ENCODE data around the gene SELENON. TPM values are rescaled to one million over a fixed set of nuclear protein-coding genes. Genes with fewer than 3 reads are reported as not detected.

The SELENON gene
- total and polyA plus RNA-seq, 2 of the 4 experiments (the other 2 are of a cell fraction): 9.1 to 114 TPM

GRCh38 chr1:25773441-25774125, 26.4 kb upstream of the SELENON start:
- H4K5ac ChIP-seq (ENCODE audit: low read depth, low read length): no peak overlapping the region
- no peak overlapping the region for H4K91ac ChIP-seq (ENCODE audit: insufficient read depth, low read depth, low read length)
- CTCF ChIA-PET: no interaction called here
- 74% methylated on average over 3 of the region's 4 CpGs; no CpG with 5 or more reads in 1 of the 2 experiments for WGBS, 2 experiments (ENCODE audit: extremely low coverage in 2 of 2, insufficient read length in 1 of 2)
- H3K4me3 ChIP-seq (ENCODE audit: insufficient read depth, low read depth, low read length): no peak overlapping the region
- peaks cover 14% of the 10 kb centered on the region for H3K9me1 ChIP-seq (ENCODE audit: insufficient read depth, low read length)
- H3K18ac ChIP-seq (ENCODE audit: low read depth, low read length): no peak overlapping the region
- H3K4ac ChIP-seq (ENCODE audit: low read depth, low read length): no peak overlapping the region
- no peak overlapping the region for H2BK20ac ChIP-seq (ENCODE audit: low read depth, low read length)
- peak; percentile 12 for DNase-seq
- BruUV-seq (replicated peaks): no TSS peak
- H3K56ac ChIP-seq (ENCODE audit: extremely low read depth, insufficient read depth, low read length): no peak overlapping the region
- H2AK5ac ChIP-seq (ENCODE audit: low read depth, low read length): no peak overlapping the region
- no peak overlapping the region for H3K14ac ChIP-seq (replicated peaks; ENCODE audit: low read depth, low read length)
- no peak overlapping the region for H2BK15ac ChIP-seq (ENCODE audit: low read depth, low read length)
- peak; percentile 72 for ATAC-seq (ENCODE audit: low read depth)
- H3K27me3 ChIP-seq (ENCODE audit: control insufficient read depth, insufficient read depth, low read length): no peaks in the 10 kb centered on the region
- no peak overlapping the region for H4K8ac ChIP-seq (ENCODE audit: low read depth in 2 of 2, low read length in 2 of 2)
- POLR2A ChIA-PET (ENCODE audit: unreplicated experiment): no interaction called here
- H3K36me3 ChIP-seq (ENCODE audit: control insufficient read depth, insufficient read depth, low read length): peaks cover 33% of the 10 kb centered on the region; the same call in 1 of the 2 replicates
- TF ChIP-seq MAZ (IDR thresholded peaks at IDR 0.05; ENCODE audit: borderline replicate concordance, low read depth, low read length) (no peak), MAFK (IDR thresholded peaks at IDR 0.05; ENCODE audit: low read depth, low read length) (no peak), POLR2A (IDR thresholded peaks at IDR 0.05; ENCODE audit: low read depth, low read length) (no peak), CEBPB (IDR thresholded peaks at IDR 0.05; ENCODE audit: low read depth, low read length) (no peak), CHD1 (IDR thresholded peaks at IDR 0.05; ENCODE audit: low read depth, low read length) (no peak), SMC3 (IDR thresholded peaks at IDR 0.05; ENCODE audit: low read depth, low read length) (no peak), BHLHE40 (IDR thresholded peaks at IDR 0.05; ENCODE audit: low read depth, low read length) (no peak), MXI1 (IDR thresholded peaks at IDR 0.05; ENCODE audit: borderline replicate concordance, low read depth, low read length) (no peak), RCOR1 (IDR thresholded peaks at IDR 0.05; ENCODE audit: insufficient replicate concordance, low read length) (no peak), RFX5 (IDR thresholded peaks at IDR 0.05; ENCODE audit: low read depth, low read length) (no peak), NFE2L2 (IDR thresholded peaks at IDR 0.05; ENCODE audit: low read depth, low read length) (no peak), FOS (IDR thresholded peaks at IDR 0.05; ENCODE audit: low read depth, low read length) (no peak), RAD21 (IDR thresholded peaks at IDR 0.05; ENCODE audit: low read length) (no peak), CTCF (conservative IDR thresholded peaks at IDR 0.05; ENCODE audit: low read depth, low read length) (no peak)
- TF ChIP-seq, protein P1, sequence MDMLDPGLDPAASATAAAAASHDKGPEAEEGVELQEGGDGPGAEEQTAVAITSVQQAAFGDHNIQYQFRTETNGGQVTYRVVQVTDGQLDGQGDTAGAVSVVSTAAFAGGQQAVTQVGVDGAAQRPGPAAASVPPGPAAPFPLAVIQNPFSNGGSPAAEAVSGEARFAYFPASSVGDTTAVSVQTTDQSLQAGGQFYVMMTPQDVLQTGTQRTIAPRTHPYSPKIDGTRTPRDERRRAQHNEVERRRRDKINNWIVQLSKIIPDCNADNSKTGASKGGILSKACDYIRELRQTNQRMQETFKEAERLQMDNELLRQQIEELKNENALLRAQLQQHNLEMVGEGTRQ (IDR thresholded peaks at IDR 0.05; ENCODE audit: low read depth, low read length): no peak
- TF ChIP-seq, protein P2, sequence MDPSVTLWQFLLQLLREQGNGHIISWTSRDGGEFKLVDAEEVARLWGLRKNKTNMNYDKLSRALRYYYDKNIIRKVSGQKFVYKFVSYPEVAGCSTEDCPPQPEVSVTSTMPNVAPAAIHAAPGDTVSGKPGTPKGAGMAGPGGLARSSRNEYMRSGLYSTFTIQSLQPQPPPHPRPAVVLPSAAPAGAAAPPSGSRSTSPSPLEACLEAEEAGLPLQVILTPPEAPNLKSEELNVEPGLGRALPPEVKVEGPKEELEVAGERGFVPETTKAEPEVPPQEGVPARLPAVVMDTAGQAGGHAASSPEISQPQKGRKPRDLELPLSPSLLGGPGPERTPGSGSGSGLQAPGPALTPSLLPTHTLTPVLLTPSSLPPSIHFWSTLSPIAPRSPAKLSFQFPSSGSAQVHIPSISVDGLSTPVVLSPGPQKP (IDR thresholded peaks at IDR 0.05; ENCODE audit: borderline replicate concordance, low read depth, low read length): no peak
- no peak overlapping the region; the same call in 1 of the 2 replicates for H3K23ac ChIP-seq (ENCODE audit: low read depth, low read length)
- in situ Hi-C loops (cut with MboI; ENCODE audit: low sequenced_read_pairs) (no loop called here), intact Hi-C loops (cut with micrococcal nuclease) (no loop called here), dilution Hi-C loops (cut with HindIII; ENCODE audit: low sequenced_read_pairs, unreplicated experiment) (no loop called here)
- H3K9me3 ChIP-seq (ENCODE audit: control insufficient read depth, insufficient read depth, low read length): no peaks in the 10 kb centered on the region
- H2BK120ac ChIP-seq (ENCODE audit: low read depth, low read length): no peak overlapping the region
- H3K9ac ChIP-seq (ENCODE audit: low read depth, low read length): no peak overlapping the region
- no peak overlapping the region for H3K27ac ChIP-seq (ENCODE audit: insufficient read depth, low read length)
- H3K79me1 ChIP-seq (ENCODE audit: low read depth in 1 of 2, low read length in 2 of 2): no peaks in the 10 kb centered on the region
- H3K4me1 ChIP-seq (ENCODE audit: control insufficient read depth, insufficient read depth, low read length): peaks cover 4% of the 10 kb centered on the region; the same call in 1 of the 2 replicates
- H3K4me2 ChIP-seq (ENCODE audit: low read depth, low read length): no peak overlapping the region
- H2BK5ac ChIP-seq (ENCODE audit: low read depth, low read length, poor library complexity, severe bottlenecking): no peak overlapping the region
- H2AK9ac ChIP-seq (replicated peaks; ENCODE audit: low read depth, low read length, poor library complexity): no peak overlapping the region
- H4K20me1 ChIP-seq (ENCODE audit: insufficient read depth, low read length): no peaks in the 10 kb centered on the region
- H2AFZ ChIP-seq (replicated peaks; ENCODE audit: low read length, poor library complexity): no peak overlapping the region
